Caki2 (cell line): ENCODE results near the gene ADK. TPM values are rescaled to one million over a fixed set of nuclear protein-coding genes. Genes with fewer than 3 reads are reported as not detected.

ENCODE experiments used
- DNase-seq: peaks from one replicate; pipeline ENCODE4 v3.0.0-alpha.2; 2015; ENCODE audit warnings: low read depth
- in situ Hi-C: cut with HindIII; loops from 2 replicates; pipeline ENCODE4 v1.10.0; 2016; ENCODE audit warnings: low sequenced_read_pairs, low pct_unique_long_range_greater_than_20kb, mixed read lengths
- total RNA-seq: library from RNA; depleted of rRNA; stranded (reverse); fragments of >200 nt; shearing (Covaris generic); gene quantifications from 2 replicates; pipeline ENCODE4 v1.2.3, GENCODE V29; 2014; ENCODE audit warnings: low replicate concordance; rRNA removed

The ADK gene
- total RNA-seq: 26.5 and 39.8 TPM in 2 replicates

DNA sequence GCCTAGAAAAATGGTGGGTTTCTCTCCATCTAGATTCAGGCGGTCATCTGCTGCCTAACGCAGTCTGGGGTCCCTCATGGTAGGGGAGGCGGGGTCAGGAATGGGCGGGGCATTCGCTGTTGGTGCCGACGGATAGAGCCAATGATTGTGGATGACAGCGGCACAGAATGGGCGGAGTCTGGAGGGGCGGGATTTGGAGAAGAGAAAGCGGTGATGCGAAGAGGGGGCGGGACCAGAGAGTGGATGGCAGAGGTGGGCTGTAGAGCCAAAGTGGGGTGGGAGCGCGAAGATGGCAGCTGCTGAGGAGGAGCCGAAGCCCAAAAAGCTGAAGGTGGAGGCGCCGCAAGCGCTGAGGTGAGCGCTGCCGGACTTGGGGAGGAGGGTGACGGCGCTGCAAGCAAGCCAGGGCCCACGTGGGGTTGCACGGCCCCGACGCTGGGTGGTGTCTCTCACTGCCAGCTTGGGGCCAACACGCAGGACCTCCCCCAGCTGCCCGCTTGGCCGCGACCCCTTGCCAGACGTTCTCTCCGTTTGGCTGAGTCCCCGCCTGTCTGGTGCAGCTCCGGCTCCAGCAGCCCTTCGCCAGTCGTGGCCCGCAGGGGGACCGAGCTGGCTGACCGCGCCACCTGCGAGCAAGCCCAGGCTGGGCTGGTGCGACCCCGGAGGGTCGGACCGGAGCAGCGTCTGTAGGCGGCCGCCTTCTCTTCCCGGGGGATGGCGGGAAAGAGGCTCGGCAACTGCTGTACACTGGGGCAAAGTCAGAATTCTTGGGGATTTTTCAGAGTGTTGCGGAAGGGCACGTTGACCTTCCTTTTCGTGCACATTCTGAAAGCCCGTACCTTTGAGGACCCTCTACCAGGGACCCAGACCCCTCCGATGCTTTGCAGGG is at the start of gene ADK:
Gene ADK (plus strand): TSS at position 232 of the 889 bp plus-strand sequence. CDS start 58 bp downstream, at position 290.
- DNase-seq: peak; percentile 98
- in situ Hi-C loops: no loop called here

DNA sequence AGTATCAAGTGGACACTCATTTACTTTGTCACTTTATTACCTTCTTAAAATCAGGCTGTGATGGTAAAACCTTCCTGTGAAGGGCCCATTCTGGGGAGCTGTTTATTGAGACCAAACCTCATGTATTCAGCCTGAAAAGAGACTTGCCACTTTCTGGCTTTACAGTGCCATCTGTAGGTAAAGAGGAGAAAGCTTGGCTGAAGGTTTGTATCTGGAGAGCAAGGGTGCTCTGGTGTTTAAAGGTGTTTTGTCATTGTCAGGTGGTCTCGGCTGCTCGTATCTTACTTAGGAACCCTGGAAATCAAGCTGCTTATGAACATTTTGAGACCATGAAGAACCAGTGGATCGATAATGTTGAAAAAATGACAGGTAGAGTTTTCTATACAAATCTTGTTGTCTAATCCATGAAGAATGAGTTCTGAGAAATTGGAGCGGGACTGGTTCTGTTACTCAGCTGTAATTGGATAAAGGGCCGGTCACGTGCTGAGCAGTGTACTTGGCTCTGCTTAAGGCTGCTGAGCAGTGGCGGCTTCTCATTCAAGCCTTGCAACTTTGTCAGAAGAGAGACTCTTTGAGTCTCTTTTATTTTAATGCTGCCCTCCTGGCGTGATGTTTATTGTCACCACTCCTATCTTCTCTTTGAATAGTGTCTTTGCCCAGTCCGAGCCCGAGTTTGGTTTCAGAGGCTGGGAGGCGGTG is 47.3 kb upstream of the ADK start:
- in situ Hi-C loops: no loop called here

DNA sequence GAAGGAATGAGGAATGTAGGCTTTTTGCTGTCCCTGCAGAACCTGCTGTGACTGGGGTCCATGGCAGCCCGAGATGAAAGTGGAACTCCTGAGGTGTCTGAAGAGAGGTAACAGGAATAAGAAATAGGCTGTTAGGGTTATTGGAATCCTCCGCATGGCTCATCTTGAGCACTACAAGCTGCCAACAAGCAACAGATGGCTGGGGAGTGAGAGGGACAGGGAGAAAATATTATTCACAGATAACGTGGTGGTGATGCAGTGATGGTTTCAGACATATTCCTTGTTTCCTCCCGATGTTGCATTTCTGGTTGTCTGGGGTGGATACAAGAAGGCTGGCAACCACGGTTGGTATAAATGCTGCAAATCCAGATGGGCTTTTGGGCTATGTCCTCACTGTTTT is 46.5 kb upstream of the ADK start:
- DNase-seq: no peak
- in situ Hi-C loops: no loop called here

More for the DNA sequence above, 47.3 kb upstream of the ADK start:
- peak; percentile 34 for DNase-seq

DNA sequence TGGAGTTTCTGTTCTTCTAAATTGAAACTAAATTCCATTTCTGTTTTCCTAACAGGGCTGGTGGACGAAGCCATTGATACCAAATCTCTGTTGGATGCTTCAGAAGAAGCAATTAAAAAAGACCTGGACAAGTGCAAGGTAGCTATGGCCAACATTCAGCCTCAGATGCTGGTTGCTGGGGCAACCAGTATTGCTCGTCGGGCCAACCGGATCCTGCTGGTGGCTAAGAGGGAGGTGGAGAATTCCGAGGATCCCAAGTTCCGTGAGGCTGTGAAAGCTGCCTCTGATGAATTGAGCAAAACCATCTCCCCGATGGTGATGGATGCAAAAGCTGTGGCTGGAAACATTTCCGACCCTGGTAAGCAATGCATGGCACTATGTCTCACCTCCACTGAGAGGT is 46.0 kb upstream of the ADK start:
- no peak for DNase-seq
- in situ Hi-C loops: no loop called here

DNA sequence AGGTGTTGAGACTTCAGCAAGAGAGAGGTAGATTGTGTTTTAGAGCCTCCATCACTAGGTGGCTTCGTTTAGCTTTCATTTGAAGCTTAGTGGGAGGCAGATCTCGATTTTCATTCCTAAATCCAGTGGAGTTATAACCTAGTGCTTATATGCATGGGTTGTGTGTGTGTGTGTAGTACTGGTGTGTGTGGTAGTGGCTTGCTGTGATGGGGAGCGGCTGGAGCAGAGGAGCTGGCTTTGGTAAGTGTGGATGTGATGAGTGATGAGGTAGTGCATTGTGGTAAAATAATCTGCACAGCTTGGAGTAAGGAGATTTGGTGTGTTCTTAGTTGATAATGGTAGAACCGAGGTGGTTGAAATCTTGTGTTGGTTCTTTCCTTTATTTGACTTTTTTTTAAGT is 43.6 kb upstream of the ADK start:
- in situ Hi-C loops: no loop called here
- no peak for DNase-seq

DNA sequence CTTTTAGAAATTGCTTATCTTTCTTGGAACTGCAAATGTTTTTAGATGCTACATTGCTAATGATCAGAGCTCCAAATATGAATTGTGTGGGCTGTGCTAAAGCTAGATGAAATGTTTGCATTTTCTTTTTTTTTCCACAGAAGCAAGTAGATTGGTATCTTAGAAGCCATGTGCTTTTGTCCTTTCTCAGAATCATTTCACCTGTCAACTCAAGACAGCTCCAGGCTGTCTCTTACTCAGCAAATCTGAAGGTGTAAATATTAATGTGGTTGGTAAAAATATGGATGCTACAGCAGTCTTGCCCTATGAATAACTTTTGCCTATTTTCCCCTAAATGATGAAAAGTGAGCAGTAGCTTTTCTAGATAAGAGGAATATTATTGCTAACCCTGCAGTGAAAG is 41.6 kb upstream of the ADK start:
- in situ Hi-C loops: no loop called here
- DNase-seq: no peak

DNA sequence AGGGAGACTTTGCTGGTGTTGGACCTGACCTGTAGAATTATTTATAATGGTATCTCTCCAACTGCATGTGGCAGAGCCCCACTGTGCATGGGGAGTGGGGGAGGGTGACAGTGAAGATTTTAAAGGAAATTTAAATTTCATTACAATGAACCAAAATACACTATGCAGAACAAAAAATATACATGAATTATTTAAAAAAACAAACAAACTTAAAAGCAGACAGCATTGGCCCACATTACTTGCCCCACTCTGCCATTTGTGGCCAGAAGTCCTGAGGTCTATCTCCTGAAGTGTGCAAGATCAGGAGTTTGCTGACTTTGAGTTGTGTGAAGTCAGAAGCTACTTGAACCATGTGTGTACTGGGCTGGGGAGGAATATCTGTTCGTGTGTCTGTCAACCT is 40.9 kb upstream of the ADK start:
- DNase-seq: no peak
- in situ Hi-C loops: no loop called here

DNA sequence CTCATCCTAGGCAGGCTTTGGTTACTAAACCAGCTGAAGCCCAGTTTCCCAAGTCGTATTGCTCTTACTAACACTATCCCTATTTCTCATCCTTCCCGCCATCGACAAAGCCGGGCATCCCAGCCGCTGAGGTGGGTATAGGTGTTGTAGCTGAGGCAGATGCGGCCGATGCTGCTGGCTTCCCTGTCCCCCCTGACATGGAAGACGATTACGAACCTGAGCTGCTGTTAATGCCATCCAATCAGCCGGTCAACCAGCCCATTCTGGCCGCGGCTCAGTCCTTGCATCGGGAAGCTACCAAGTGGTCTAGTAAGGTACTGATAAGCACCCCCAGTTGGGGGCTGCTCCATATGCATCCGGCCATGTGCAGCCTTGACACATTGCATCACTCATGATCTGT is 39.2 kb upstream of the ADK start:
- no peak for DNase-seq
- in situ Hi-C loops: no loop called here

DNA sequence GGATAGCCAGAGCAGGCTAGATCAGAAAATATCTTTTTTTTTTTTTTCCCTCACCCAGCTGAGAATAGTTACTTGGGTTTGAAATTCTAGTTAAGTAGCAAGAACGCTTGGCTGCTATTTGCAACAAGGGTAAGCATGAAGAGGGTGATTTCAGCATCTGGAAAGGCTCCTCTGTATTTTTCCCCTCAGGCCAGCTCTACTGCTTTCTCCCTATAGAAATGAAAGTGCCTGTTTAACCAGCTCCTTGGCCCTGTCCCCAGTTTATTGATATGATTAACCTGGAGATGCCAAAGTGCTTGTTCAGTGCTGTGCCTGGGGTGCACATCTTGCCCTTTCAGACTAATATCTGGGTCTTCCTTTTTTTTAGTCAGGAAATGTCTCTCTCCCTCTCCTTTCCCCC is 37.5 kb upstream of the ADK start:
- no peak for DNase-seq
- in situ Hi-C loops: no loop called here

DNA sequence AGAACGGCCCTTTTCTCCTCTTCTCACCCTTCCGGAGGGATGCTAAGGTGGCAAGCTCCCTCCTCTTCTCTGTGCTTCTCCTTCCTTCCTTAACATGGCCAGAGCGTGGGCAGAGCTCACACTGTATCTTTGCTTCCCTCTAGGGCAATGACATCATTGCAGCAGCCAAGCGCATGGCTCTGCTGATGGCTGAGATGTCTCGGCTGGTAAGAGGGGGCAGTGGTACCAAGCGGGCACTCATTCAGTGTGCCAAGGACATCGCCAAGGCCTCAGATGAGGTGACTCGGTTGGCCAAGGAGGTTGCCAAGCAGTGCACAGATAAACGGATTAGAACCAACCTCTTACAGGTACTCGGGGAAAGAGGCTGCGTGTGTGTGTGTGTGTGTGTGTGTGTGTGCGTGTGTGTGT is 37.0 kb upstream of the ADK start:
- no peak for DNase-seq

DNA sequence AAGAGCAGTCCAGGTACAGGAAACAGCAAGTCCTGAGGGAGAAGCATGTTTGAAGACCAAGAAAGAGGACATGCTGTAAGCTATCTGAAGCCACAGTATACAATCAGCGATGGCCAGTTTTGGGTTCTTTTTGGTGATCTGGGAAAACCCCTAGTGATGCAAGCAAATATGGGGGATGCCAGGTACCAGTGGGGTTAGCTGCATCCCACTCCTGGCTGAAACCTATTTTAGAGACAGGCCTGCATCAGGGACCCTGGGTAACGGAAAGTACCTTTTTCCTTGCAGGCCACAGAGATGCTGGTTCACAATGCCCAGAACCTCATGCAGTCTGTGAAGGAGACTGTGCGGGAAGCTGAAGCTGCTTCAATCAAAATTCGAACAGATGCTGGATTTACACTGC is 33.3 kb upstream of the ADK start:
- in situ Hi-C loops: no loop called here
- DNase-seq: no peak

More for the DNA sequence above, 37.0 kb upstream of the ADK start:
- in situ Hi-C loops: no loop called here

DNA sequence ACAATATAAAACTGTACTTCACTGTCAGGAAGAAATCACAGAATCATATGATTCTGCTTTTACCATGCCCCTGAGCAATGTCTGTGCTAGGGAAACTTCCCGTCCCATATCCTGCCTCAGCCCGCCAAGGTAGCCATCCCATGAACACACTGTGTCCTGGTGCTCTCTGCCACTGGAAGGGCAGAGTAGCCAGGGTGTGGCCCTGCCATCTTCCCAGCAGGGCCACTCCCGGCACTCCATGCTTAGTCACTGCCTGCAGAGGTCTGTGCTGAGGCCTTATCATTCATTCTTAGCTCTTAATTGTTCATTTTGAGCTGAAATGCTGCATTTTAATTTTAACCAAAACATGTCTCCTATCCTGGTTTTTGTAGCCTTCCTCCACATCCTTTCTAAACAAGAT is 32.2 kb upstream of the ADK start:
- DNase-seq: peak; percentile 42

DNA sequence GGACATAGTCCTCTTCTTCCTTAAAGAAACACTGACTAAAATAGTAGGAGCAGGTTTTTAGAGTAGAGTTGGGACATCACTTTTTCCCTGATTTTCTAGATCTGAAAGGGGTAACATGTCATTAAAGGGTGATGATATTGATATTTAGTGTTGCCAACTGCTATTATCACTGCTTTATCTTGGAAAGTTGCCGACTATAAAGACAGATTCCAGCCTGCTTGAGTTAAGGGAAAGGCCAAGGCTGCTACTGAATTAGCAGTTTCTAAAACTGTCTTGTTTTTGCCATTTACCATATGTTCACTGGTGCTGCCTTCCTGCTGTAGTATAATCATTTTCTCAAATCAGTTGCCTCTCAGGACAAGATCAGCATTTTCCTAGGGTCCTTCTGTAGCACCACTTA is 30.1 kb upstream of the ADK start:
- DNase-seq: no peak
- in situ Hi-C loops: no loop called here

More for the DNA sequence above, 32.2 kb upstream of the ADK start:
- in situ Hi-C loops: no loop called here

DNA sequence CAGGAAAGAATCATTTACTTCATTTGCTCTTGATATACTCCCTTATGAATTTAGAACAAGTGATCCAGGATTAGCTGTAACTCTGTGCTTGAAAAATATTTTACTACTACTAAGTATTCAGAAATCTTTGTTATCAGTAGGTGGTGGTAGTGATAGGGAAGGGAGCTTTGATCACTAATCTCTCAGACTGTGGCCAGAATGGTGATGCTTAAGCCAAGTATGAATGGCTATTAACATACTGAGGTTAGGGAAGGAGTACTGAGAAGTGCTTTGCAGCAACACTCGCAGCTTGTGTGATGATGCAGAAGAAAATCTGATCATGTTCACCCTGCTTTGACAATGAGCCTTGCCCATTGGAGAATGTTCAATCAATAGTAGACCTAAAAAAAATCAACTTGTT is 29.7 kb upstream of the ADK start:
- no peak for DNase-seq
- in situ Hi-C loops: no loop called here

DNA sequence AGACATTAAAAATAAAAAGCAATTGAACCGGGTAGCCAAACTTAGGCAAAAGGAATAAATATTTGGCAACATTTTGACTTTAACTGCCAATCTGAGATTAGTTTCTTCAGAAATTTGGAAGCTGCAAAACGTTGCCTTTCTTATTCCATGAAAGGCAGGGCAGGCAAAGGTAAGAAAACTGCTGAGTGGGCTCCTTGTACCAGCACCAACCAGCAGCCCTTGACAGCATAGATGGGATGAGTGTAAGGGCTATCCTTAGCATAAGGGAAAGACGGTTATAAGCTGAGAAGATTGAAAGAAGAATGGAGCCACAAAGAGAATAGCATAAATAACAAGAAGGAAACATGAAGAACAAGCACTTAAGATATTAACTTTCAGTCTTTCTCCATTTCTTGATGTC is 29.0 kb upstream of the ADK start:
- in situ Hi-C loops: no loop called here
- DNase-seq: no peak

DNA sequence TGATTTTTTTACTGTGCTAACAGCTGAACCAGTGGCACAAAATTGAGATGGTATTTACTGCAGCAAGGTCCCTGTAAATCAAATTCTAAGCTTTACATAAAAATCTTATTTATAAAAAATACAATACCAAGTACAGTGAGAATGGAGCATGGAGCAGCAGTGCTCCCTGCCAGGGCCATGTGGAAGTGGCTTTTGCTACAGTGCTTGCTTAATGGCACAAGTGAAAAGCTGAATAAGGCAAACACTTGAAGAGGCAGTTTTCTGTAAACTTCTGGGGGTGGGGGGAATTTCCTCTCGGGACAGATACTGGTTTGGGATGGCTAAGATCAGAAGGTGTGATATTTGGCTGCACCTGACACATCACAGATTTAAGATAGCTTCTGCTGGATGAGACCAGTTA is 27.9 kb upstream of the ADK start:
- in situ Hi-C loops: no loop called here
- no peak for DNase-seq

DNA sequence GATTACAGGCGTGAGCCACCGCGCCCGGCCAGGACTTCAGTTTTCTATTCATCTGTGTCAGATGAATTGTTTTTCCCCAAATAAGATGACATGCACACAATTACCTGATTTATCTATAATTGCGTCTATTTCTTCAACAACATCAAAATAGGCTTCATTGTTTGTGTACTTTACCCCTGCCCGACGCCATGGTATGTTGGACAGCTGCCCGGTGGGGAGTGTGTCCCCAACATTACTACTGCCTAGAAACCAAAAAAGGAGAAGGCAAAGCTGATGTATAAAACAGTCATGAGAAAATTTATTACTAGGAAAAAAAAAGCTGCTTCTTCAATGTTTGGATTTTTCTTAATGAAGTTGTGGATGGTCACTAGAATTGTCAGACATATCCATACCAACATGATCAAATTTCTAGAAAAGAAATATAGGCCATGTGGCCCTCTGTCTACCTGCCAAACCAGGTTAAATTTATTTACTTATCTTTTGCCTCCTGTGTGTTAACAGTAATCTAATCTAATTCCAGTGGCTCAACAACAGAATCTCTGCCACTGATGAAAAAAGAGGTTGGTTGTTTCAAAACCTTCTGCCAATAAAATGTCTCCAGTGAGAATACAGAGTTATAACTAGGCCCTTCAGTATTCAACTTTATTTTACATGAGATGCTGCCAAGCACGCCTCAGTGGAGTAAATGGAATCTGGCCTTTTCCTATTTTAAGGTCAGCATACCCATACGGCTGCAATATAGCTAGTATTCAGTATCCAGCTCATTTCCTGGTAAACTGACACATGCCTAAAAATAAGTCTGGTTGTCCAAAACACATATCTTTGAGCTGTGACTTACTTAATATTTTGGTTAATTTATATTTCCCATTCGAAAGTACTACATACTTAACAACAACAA is 16.8 kb upstream of the ADK start:
- DNase-seq: no peak
- in situ Hi-C loops: no loop called here

DNA sequence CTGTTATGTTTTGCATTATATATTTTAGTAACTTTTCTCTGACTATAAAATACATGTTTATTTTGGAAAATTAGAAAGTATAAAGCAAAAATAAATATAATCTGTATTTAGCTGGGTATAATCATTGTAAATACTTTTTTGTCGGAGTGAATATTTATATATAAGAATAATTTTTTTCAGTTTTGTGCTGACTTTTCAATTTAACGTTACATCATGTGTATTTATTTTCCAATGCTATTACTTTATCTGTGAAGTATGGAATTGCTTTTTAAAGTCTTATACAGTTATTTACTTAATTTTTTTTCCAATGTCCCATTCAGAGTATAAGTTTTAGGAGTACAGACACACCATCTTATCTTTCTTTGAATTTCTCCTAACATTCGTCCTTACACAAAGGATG is 15.6 kb upstream of the ADK start:
- in situ Hi-C loops: no loop called here
- no peak for DNase-seq

DNA sequence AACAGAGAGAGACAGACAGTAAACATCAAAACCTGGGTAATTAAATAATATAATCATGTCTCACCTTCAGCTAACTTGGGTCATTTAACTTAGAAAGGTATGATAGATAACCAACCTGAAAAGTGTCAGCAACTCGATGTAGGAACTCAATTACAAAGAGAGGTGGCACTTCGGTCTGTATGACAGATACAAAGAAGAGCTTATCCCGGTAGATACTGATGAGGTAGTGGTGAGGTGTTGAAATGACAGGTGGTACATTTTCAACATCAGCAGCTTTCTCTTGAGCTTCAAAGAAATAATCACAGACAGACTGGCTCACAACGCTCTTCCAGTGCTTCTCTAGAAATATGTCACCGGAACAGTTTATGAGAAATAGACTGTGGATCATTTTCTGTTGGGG is 13.0 kb upstream of the ADK start:
- DNase-seq: no peak
- in situ Hi-C loops: no loop called here
